GM20431 (cell line): ENCODE data around the gene SLCO4C1.

Experiments
- in situ Hi-C: fragments of 300-500 bp; cut with MseI, MboI; formaldehyde crosslinking; loops from one replicate; pipeline ENCODE4 v1.15.0; 2020; ENCODE audit warnings: low sequenced_read_pairs; ENCODE audit not compliant: unreplicated experiment

SLCO4C1 gene

DNA sequence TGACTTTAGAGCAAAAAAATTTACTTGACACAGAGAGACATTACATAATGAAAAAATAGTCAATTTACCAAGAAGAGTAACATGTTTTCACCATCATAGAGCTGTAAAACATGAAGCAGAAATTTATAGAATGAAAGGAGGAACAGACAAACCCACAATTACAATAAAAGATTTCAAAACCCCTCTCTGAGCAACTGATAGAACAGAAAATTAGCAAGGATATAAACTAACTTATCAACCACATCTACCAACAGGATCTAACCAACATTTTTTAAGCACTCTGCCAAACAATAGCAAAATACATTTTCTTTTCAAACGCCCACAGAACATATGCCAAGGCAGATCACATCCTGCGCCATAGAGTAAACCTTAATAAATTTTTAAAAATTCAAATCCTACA is 17.9 kb downstream of the SLCO4C1 start:
- in situ Hi-C loops = no loop called here

DNA sequence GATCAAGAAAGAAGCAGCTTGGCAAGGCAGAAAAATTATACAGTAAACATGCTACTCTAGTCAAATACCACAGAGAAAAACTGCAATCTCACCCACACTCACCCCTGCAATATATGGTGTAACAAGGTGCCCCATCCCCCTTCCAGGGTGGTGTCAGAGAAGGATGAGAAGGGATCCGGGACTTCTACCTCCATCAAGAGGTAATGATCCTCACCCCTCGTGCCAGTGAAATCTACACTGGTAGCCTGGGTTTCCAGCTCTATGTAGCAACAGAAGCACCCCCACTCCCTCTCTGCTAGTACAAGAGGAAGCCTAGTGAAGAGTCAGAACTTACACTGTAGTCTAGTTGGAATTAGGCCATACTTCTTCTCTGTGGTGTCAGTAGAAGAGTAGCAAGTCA is 18.9 kb downstream of the SLCO4C1 start:
- in situ Hi-C loops = no loop called here

DNA sequence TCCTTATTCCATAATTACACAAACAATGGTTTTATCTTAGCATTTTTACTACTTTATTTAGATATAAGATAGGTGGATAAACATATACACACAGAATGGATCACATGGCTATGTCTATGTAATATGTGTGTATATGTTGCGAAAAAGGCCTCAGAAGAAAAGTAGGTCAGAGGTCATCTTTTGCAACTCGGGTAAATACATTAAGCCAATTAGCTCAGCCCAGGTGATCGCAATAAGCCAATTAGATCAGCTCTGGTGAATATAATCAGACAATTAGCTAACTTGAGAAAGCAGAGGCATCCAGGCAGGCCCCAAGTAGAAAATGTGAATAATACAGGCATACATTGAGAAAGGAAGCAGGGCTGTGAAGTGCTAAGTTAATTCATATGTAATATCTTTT is 24.3 kb downstream of the SLCO4C1 start:
- in situ Hi-C loops = no loop called here

DNA sequence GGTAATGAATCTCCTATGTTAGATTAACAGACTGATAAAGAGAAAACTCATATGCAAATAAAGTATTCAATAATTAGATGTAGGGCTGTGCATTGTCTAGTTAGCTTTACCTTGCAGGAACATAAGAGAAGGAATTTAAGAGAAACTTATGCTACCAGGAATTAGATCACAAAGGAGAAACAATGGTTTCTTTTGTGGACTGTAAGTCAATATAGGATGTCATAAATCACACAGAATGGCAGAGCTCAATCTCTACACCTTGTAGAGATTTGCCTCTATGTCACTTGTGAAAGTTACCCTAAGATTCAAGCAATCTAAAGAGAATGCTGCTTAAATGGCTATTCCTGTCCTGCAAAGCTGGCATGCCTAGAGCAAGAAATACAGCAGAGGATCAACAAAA is 26.0 kb downstream of the SLCO4C1 start:
- in situ Hi-C loops = no loop called here

DNA sequence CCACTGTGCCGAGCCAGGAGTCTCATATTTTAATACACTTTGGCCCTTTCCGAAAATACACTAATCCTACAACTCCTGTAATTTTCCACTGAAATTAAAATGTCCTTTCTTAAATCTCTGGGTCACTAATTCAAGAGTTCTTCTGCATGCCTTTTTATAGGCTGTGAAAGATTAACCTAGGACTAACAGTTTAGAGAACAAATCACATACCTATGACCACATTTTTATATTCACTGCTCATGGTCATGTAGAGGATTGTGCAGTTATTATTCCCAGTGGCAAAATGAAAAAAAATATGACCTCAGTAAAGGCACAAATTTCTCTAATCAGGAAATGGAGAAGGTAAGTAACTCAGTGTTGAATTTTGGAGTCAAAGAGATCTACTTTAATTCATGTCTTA is 33.4 kb downstream of the SLCO4C1 start:
- in situ Hi-C loops = no loop called here

- in situ Hi-C loops = no loop called here
Measured at GRCh38 chr5:102249381-102249780, 46.7 kb downstream of the SLCO4C1 start.

DNA sequence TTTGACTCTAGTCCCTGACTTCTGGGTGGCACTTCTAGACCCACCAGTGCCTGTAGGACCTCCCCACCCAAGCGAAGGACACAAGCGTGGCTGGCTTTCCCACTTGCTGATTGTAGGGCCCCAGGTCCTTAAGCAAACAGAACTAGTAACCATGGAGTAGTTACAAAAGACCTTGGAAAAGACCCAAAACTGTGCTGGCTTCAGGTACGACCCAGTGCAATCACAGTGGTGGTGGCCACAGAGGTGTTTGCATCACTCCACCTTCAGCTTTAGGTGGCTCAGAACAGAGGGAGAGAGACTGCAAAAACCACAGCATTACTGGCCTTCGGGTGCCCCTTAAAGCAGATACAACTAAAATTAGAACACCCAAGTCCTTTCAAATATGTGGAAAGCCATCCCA is 52.9 kb downstream of the SLCO4C1 start:
- in situ Hi-C loops = no loop called here

DNA sequence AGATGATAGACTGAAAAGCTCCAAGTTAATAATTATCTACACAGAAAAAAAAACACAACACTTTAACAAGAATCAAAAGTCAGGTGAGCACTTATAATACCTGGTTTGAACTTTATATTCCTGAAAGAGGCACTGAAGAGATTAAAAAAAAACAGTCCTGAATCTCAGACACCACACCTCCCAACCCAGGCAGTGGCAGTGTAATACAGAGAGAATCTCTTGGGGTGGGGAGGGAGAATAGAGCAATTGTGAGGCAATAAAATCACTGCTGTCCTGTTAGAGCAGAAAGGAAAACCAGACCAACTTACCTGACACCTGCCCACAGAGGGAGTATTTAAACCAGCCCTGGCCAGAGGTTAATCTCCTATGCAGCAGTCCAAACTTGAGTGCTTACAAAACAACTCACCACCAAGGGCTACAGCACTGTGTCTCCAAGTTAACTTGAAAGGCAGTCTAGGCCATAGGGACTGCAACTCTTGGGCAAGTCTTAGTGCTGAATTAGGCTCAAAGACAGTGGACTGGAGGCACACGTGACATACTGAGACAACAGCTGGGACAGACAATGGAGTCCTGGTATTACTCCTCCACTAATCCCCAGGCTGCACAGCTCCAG is 54.2 kb downstream of the SLCO4C1 start:
- in situ Hi-C loops = no loop called here

GRCh38 chr5:102231693-102232619 is 64.1 kb downstream of the SLCO4C1 start:
- in situ Hi-C loops = no loop called here

DNA sequence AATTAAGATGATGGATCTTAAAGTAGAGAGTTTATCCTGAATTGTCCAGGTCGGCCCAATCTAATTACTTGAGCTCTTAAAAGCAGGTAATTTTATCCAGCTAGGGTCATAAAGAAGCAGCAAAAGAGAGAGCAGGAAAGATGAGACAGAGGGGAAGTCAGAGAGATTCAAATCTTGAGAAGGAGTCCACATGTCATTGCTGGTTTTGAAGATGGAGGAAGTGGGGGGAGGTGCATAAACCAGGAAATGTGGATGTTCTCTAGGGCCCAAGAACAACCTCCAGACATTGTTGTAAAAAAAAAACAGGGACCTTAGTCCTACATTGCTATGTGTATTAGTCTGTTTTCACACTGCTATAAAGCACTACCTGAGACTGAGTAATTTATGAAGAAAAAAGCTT is 66.4 kb downstream of the SLCO4C1 start:
- in situ Hi-C loops = no loop called here

- in situ Hi-C loops = no loop called here
Measured at GRCh38 chr5:102226321-102226720, 69.8 kb downstream of the SLCO4C1 start.

DNA sequence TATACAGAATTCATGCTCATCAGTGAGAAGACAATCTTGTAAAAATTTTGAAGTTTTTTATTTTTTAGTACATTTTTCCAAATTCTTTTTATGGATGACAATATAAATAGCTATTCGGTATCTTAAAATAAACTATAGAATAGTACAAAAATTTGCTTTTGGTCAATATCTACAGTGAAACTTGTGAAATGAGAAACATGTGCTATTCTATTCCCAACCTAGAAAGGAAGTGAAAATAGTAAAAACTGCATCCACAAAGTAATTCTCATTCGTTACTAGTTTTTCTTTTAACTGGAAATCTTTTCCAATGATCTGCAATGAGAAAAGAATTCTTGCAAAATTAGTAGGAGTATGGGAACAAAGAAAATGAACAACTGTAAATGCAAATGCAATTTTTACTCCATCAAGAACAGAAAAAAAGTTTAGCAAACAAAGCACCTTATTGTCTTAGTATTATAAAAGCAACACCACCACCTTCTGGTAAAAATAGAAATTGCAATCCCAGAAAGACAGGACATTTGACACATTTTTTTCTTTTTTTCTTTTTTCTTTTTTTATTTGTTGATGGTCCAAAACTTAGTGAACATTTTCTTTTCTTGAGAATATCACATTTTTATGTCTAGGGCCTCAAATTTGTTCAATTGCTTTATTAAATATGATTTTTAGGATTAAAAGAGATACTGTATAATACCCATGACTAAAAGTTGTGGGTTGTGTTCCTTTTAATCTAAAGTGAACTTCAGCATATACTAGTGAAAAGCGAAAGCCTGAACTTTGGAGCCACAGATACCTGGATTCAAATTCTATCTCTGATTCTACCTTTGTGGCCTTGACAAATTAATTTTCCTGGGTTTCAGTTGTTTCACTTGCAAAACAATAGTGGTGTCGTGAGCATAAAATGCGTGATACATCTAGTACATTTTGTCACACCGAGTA is 72.3 kb downstream of the SLCO4C1 start:
- in situ Hi-C loops = no loop called here

- in situ Hi-C loops = no loop called here
Measured at GRCh38 chr5:102222772-102223171, 73.3 kb downstream of the SLCO4C1 start.

DNA sequence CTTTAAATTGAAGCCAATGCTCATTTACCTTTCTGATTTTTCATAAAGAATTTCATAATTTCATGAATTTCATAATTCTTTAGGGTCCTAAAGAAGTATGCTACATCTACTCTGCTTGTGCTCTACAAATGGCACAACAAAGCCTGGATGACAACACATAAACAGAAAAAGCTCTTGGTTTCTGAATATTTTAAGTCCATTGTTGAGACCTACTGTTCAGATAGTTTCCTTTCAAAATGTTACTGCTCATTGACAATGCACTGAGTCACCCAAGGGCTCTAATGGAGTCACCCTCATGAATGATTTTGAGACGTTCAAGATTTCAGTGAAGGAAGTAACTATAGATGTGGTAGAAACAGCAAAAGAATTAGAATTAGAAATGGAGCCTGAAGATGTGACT is 74.1 kb downstream of the SLCO4C1 start:
- in situ Hi-C loops = no loop called here

DNA sequence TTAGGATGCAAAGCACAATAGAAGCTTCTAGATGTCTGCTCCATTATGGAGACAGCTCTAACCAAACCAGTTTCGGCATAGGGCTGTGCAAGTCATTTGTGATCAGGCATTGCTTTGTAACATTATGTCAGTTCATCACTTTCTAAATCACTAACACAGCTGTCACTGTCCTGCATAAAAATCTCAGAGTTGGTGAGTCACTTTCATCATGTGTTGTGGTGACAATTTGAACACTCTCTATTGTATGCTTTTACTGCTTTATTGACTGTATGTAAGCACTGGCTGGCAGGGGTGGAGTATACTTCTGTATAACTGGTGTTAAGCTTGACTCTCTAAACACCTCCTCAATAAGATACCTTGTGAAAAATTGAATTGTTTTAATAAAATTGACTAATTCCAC is 77.9 kb downstream of the SLCO4C1 start:
- in situ Hi-C loops = no loop called here

GRCh38 chr5:102216678-102217077 is 79.4 kb downstream of the SLCO4C1 start:
- in situ Hi-C loops = no loop called here

DNA sequence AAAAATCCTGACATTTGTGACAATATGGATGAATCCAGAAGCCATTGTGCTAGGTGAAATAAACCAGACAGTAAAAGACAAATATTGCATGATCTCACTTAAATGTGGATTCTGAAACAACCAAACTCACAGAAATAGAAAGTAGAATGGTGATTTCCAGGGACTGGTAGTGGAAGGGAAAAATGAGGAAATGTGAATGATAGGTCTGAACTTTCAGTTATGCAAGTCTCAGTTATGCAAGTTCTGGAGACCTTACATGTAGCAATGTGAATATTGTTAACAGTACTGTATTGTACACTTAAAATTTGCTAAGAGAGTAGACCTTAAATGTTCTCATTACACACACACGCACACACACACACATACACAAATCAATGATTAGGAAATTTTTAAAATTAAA is 84.9 kb downstream of the SLCO4C1 start:
- in situ Hi-C loops = no loop called here

GRCh38 chr5:102200861-102201260 is 95.2 kb downstream of the SLCO4C1 start:
- in situ Hi-C loops = no loop called here

- in situ Hi-C loops = no loop called here
Measured at GRCh38 chr5:102196481-102196880, 99.6 kb downstream of the SLCO4C1 start.
